OCI-LY3 (cell line): ENCODE measurements around the gene RGS6.

ENCODE experiments used
- EZH2phosphoT487 ChIP-seq: fragments of 200-600 bp; shearing (Covaris generic); IDR thresholded peaks from 2 replicates; pipeline ENCODE4 v1.6.1; 2018; ENCODE audit warnings: antibody characterized with exemption, mixed run types, low read depth
- TF ChIP-seq, protein P1 (sequence below): fragments of 200-600, 300-600 bp; sonication (generic); IDR thresholded peaks from 2 replicates; pipeline ENCODE4 v1.5.1; 2014; ENCODE audit warnings: antibody characterized with exemption, low read length, low read depth

- TF ChIP-seq, protein P1, sequence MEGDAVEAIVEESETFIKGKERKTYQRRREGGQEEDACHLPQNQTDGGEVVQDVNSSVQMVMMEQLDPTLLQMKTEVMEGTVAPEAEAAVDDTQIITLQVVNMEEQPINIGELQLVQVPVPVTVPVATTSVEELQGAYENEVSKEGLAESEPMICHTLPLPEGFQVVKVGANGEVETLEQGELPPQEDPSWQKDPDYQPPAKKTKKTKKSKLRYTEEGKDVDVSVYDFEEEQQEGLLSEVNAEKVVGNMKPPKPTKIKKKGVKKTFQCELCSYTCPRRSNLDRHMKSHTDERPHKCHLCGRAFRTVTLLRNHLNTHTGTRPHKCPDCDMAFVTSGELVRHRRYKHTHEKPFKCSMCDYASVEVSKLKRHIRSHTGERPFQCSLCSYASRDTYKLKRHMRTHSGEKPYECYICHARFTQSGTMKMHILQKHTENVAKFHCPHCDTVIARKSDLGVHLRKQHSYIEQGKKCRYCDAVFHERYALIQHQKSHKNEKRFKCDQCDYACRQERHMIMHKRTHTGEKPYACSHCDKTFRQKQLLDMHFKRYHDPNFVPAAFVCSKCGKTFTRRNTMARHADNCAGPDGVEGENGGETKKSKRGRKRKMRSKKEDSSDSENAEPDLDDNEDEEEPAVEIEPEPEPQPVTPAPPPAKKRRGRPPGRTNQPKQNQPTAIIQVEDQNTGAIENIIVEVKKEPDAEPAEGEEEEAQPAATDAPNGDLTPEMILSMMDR = no peak
- no peak for TF ChIP-seq EZH2phosphoT487
These were observed 117.2 kb downstream of the RGS6 start for GRCh38 chr14:72049462-72049861.
